GM15510 (cell line): ENCODE results near the gene ITIH5.

Source experiments
- POLR2A ChIP-seq: IDR thresholded peaks from 3 replicates; pipeline ENCODE4 v1.6.1; 2011; ENCODE audit warnings: borderline replicate concordance; ENCODE audit not compliant: insufficient read length; ENCODE audit errors: extremely low read depth

Gene ITIH5

DNA sequence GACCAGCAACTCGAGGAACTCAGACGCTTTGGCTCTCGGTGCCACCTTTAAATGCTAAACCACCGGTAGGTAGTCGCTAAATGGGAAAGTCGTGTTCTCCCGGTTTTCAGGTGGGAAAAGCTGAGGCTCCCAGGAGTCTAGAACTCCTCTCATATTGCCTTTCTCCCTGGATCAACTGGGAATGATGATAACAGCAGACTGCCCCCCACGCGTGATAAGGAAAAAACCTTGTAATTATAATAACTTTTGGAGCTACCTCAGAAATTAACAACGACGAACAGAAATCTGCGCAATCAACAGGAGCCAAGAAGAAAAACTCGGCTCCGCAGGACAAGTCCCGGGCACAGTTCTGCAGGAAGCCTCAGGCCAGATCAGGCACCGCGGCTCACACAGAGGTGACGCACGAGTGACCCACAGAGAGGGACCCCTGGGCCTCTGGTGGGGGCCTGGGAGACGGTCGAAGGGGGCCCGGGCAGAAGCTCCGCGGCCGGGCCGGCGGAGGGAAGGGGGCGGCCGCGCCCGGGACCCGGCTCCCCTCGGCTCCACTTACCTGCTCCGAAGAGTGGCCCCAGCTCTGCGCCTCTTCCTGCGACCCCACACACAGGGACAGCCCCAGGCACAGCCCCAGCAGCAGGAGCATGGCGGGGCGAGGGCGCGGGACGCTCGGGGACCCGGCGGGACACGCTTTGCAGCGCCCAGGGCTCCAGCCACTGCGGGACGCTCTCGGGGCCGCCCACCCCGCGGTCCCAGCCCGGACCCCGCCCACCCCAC is at the start of gene ITIH5:
Gene ITIH5, minus strand, starts transcription at position 714 of the 771 bp plus-strand sequence. Its CDS starts 74 bp downstream, at position 640.
- no peak for TF ChIP-seq POLR2A

DNA sequence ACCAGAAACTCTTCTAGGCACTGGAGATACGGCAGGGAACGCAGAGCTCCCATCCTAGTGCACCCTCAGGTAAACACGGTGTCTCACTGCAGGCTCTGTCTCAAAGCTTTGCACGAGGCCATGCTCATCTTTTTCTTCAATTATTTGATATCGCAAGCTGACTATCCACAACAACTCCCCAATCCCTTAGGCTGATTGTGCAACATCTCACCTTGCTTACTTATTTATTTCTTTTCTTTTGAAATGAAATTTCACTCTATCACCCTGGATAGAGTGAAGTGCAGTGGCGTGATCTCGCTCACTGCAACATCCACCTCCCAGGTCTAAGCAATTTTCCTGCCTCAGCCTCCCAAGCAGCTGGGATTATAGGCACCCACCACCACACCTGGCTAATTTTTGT is 48.7 kb upstream of the ITIH5 start:
- no peak for TF ChIP-seq POLR2A

DNA sequence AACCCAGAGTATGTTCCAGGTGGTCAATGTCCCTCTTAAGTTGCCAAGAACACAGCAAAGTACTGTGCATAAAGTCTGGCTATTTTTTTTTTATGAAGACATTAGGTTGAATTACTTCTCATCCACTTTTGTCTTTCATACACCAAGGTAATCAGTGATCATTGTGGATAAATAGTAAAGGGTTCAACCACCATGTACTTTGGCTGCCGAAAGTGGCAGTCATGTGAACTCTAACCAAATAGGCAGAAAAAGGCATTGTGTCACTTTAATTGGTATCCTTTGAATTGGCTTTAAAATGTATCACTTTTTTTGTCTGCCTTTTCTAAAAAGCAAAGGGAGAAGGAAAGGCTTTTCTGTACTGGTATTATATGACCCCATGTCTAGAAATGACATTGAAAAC is 43.7 kb upstream of the ITIH5 start:
- TF ChIP-seq POLR2A = no peak

DNA sequence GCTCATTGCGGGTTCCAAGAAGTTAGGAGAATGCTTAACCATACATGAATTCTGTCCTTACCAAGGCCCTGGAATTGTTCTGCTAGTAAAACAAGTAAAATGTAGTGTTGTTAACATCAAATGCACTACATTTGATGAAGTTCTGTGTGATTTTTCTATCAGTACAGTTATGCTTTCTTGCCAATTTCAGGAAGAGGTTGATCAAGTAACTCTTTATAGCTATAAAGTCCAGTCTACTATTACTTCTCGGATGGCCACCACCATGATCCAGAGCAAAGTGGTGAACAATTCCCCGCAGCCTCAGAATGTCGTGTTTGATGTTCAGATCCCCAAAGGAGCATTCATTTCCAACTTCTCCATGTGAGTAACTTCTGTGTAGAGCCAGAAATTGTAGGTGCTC is 42.1 kb upstream of the ITIH5 start:
- TF ChIP-seq POLR2A = no peak

DNA sequence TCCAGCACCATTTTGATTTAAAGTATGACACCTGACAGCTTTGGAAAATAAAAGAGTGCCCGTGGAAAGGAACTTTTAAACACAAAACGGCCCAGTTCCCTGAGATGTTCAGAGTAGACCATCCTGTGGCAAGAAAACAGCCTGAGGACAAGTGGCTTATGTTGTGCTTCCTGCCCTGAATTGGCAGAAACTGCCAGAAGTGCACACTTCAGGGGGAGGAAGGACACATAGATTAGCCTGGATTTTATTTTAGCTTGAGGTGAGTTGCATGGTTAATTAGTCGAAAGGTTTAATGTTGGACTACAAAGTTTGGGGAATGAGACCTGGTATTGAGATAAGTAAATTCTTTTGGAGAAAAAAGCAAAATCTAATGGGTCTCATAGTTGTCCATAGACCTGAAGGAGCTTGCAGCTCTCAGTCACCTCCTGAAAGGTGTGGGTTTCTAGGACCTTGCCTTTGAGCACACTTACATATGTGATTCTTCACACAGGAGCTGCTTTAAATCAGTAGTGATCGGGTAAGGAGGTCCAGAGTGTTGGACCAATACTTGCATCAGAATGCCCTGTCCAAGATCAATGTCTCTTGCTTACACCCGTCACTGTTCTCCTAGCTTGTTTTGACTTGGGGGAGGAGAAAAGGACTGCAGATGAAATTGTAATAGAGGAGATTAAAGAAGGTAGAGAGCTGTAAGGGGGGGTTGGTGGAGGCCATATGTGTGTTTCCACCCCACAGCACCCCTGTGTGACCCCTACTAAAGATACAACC is 41.3 kb upstream of the ITIH5 start:
- TF ChIP-seq POLR2A = no peak

DNA sequence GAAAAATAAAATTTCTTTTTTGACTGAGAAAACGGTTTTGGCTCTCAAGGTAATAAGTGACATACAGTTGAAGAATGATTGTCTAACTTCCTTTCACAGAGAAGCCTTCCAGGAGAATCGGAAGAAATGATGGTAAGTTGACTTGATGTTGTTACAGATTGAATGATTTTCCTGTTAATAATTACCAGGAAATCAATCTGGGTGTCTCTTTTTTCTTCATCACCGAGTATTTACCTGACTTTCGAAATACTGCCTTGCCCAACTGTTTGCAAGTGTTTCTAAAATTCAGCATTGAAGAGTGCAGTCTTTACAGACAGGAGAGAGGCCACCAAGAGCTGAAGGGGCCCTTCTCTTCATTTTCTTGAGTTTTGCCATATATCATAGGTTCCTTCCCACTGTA is 40.3 kb upstream of the ITIH5 start:
- no peak for TF ChIP-seq POLR2A

DNA sequence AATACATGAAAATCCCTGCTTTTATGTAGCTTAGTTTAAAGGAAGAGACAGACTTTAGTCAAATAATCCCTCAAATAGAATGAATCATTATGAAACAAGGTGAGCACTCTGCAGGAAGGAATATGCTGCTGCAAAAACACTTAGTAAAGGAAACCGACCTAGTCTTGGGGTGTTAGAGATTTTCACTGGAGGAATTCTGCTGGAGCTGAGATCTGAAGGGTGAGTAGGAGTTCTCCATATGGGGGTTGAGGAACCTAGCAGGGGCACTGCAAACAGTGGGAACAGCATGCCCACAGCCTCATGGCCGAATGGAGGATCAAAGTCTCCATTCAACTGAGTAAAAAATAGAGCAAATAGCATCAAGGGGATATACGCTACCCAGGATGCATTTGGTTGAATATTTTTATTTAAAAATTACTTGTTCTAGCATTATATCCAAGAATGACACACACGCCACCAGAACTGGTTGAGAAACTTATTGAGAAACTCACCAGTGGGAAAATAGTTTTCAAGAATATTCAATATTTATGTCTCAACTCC is 39.8 kb upstream of the ITIH5 start:
- no peak for TF ChIP-seq POLR2A

DNA sequence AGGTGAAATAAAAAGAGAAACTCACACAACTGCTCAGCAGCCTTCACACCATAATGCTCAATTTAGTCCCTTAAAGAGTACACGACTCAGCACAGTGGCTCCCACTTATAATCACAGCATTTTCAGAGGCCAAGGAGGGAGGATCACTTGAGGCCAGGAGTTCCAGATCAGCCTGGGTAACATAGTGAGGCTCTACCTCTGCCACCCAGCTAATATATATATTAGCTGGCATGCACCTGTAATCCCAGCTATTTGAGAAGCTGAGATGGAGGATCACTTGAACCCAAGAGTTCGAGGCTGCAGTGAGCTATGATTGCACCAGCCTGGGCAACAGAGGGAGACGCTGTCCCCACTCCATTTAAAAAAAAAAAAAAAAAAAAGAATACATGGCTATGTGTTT is 38.6 kb upstream of the ITIH5 start:
- no peak for TF ChIP-seq POLR2A

DNA sequence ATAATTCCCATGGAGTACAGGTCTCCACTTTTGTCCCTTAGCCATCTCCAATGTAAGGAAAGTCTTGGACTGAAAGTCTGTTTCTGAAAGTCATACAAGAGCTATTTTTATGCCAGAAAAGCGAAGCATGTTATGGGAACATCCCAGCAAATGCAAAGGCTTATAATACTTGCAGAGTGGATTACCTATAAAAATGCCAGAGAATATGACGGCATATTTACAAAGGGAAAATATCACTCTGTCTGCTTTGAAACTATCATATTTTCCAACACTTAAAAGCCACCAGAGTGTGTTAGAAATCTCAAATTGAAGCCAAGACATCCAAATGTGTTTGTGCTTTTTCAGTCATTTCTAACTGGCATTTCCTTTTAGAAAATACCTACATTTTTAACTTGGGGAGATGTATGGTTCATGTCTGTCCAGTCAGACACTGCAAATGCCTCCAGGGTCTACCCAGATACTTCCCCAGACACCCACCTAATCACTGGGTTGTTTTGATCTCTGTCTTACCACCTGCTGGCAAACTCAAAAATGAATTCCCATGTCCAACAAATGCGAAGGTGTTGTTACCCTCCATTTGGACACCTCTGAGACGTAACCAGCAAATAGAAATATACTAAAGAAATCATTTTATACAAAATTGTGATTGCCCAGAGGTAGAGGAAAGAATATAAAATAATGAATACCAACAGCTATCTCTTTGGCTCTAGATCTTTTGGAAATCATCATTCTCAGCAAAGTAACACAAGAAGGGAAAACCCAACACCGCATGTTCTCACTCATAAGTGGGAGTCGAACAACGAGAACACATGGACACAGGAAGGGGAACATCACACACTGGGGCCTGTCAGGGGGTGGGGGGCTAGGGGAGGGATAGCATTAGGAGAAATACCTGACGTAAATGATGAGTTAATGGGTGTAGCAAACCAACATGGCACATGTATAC is 37.6 kb upstream of the ITIH5 start:
- no peak for TF ChIP-seq POLR2A

DNA sequence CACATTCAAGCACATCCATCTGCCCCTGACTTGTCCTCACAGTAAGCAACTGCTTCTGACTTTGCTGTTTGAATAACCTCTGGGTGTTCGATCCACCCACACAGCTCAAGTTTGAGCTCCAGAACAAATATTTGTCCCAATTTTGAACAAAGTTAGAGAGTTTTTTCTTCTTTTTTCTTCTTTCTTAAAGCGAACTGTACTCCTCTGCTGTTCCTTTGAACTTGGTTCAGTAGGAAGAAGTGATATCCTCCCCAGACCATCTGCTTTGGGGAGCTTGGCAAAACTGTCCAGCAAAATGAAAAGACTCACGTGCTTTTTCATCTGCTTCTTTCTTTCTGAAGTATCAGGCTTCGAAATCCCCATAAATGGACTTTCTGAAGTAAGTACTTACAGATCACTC is 36.4 kb upstream of the ITIH5 start, which contains the start of gene ITIH2:
Gene ITIH2, plus strand, starts transcription at position 177 of the 400 bp plus-strand sequence. Its CDS starts 119 bp downstream, at position 296.
- no peak for TF ChIP-seq POLR2A

DNA sequence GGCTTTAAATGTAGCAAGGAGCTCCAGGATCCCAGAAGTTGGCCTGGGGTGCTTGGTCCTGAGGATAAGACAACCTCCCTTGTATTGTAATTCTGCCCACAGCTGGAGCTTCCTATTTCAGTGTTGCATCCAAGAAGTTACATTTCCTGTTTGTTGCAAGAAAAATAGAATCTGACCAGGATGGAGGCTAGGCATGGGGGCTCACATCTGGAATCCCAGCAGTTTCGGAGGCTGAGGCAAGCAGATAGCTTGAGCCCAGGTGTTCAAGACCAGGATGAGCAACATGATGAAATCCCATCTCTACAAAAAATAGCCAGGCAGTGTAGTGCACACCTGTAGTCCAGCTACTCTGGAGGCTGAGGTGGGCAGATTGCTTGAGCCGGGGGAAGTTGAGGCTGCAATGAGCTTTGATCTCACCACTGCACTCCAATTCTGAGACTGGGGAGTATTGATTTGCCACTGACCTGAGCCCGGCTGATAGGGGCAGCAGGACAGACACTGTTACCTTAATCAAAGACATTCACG is 35.6 kb upstream of the ITIH5 start:
- TF ChIP-seq POLR2A = no peak

DNA sequence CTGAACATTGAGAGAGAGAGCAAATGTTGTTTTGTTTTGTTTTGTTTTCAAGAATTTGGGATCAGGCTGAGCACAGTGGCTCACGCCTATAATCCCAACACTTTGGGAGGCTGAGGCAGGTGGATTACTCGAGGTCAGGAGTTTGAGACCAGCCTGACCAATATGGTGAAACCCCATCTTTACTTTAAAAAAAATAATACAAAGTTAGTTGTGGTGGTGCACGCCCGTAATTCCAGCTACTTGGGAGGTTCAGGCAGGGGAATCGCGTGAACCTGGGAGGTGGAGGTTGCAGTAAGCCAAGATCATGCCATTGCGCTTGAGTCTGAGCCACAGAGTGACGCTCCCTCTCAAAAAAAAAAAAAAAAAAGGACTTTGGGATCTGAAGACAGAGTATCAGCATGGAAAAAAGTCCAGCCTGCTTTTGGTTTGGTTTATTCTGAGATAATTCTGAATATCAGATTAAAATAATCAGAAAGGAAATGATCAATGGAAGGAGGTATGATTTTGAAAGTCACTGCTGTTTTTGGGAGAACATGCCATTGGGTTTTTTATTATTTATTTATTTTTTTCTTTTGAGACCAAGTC is 34.5 kb upstream of the ITIH5 start:
- TF ChIP-seq POLR2A = no peak

DNA sequence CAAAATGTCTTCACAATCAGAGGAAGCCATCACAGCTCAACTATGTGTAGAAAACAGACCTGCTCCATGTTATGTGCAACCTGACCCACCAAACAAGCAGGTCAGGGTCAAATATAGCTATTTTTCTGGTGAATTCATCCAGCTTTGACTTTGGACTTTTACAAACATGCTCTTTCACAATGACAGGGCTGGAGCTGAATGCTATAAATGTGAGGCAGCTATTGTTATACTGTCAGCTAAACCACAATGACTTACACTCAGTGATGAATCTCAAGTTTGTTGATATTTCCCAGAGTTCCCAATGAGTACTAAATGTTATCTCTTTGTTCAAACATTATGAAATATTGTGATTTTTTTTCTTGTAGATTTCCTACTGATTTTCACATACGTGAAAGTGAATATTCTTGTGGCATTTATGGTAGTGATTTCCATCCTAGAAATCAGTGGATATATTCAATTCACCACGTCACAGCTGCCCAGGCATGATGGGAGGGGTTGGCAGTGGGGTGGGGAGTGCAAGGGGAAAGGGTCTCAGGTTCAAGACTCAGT is 33.9 kb upstream of the ITIH5 start:
- no peak for TF ChIP-seq POLR2A

DNA sequence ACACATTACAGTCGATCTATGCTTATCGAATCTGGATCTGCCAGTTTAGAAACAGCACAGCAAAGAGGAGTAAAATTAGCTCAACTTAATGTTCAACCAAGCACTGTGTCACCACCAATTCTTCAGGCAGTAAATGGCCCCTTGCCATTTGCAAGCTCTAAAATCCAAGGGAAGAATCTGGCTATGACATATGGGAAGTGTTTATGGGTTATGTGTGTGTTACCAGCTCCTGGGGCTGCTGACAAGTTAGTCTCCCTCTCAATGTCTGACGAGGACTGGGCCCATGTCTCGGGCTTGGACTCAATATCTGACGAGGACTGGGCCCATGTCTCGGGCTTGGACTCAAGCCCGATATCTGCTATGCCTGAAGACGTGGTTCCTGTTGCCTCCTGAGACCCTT is 30.7 kb upstream of the ITIH5 start:
- no peak for TF ChIP-seq POLR2A
